Gastrocnemius medialis (tissue), 4 donors: ENCODE measurements around the gene CLSTN2.

Source experiments
- CTCF ChIP-seq, 5 experiments: fragments of 450-650 bp in 3 of 5; fragments of 200-600 bp in 2 of 5; sonication (generic) in 2 of 5; IDR thresholded peaks in 4 of 5; conservative IDR thresholded peaks in 1 of 5; 1 replicate in 4 of 5; 2 replicates in 1 of 5; pipeline ENCODE4 v1.5.1; 2016 to 2019; ENCODE audit warnings: antibody characterized with exemption in 5 of 5, mild to moderate bottlenecking in 3 of 5, moderate library complexity in 3 of 5
- POLR2A ChIP-seq, 2 donors: fragments of 450-650 bp; IDR thresholded peaks; one replicate each; pipeline ENCODE4 v1.6.1; 2017; ENCODE audit warnings: antibody characterized with exemption in 2 of 2, mild to moderate bottlenecking in 2 of 2, moderate library complexity in 2 of 2

- TF ChIP-seq CTCF (IDR thresholded peaks at IDR 0.05 in 4 of 5, conservative IDR thresholded peaks at IDR 0.05 in 1 of 5) (no peak), POLR2A (IDR thresholded peaks at IDR 0.05) (no peak)
These were observed 528.4 kb downstream of the CLSTN2 start for GRCh38 chr3:140463355-140463754.
